Measurements from ENCODE around the gene KRTAP4-9.

DNA sequence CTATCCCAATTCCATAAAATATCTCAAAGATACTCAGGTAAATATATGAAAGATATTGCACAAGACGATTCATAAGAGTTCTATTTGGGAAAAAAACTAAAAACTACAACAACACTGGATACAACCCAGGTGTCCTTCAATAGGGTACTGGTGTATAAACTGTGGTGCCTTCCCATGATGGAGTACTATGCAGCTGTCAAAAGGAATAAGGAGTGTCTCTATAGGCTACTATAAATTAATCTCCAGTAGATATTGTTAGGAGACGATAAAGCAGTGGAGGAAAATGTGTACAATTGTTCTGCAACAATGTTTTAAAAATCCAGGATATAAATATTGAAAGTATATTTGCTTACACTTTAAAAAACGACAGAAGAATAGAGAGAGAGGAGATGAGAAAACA lies 21.2 kb downstream of the KRTAP4-9 start:
- TF ChIP-seq, protein P1, sequence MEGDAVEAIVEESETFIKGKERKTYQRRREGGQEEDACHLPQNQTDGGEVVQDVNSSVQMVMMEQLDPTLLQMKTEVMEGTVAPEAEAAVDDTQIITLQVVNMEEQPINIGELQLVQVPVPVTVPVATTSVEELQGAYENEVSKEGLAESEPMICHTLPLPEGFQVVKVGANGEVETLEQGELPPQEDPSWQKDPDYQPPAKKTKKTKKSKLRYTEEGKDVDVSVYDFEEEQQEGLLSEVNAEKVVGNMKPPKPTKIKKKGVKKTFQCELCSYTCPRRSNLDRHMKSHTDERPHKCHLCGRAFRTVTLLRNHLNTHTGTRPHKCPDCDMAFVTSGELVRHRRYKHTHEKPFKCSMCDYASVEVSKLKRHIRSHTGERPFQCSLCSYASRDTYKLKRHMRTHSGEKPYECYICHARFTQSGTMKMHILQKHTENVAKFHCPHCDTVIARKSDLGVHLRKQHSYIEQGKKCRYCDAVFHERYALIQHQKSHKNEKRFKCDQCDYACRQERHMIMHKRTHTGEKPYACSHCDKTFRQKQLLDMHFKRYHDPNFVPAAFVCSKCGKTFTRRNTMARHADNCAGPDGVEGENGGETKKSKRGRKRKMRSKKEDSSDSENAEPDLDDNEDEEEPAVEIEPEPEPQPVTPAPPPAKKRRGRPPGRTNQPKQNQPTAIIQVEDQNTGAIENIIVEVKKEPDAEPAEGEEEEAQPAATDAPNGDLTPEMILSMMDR (IDR thresholded peaks at IDR 0.05), result no peak
- TF ChIP-seq POLR2AphosphoS5 (IDR thresholded peaks at IDR 0.05), result no peak

Measured in suprapubic skin (tissue), 3 donors.